A549 (cell line): ENCODE data around the gene PROK2.

Source experiments
- ESRRA ChIP-seq: fragments of 150-350 bp; IDR thresholded peaks from 2 replicates; pipeline ENCODE4 v1.6.1; 2014; ENCODE audit warnings: mild to moderate bottlenecking, low read length, borderline replicate concordance
- HDAC2 ChIP-seq: fragments of 200-600 bp; sonication (generic); IDR thresholded peaks from 2 replicates; pipeline ENCODE4 v1.6.1; 2016
- TF ChIP-seq, protein P1 (sequence below): fragments of 450-650 bp; IDR thresholded peaks from 2 replicates; pipeline ENCODE4 v1.6.1; 2014; ENCODE audit warnings: antibody characterized with exemption
- TF ChIP-seq, protein P2 (sequence below): fragments of >200 bp; sonication (Bioruptor Twin); formaldehyde crosslinking; IDR thresholded peaks from 3 replicates; pipeline ENCODE4 v1.5.1; 2016
- TF ChIP-seq, protein P3 (sequence below): fragments of 250-450 bp; sonication (Bioruptor Pico); IDR thresholded peaks from 2 replicates; pipeline ENCODE4 v1.5.0; 2021; ENCODE audit warnings: mild to moderate bottlenecking, moderate library complexity, borderline replicate concordance

DNA sequence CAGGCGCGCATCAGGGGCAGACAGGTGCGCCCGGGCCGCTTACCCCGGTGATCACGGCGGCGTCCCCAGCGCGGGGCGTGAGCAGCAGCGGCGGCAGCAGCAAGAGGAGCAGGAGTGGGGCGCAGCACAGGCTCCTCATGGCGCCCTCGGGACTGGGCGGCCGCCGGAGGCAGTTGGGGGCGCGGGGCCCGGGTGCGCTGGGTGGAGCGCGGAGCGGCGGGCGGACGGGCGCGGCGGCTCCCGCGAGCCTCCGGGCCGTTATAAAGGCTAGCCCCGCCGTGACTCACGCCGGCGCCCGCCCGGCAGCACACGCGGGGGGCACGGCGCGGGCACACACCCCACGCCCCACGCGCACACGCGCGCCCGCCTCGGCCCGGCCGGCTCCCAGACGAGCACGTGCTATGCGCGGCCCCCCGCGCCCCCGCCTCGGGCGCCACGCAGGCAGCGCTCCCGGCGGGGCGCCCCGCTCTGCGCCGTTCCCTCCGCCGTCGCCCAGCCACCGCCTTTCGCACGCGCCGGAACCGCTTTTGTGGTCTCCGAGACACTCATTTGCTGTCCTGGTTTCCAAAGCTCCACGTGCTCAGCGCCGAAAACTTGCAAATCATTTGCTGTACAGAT, at the start of gene PROK2:
- TF ChIP-seq, protein P1, sequence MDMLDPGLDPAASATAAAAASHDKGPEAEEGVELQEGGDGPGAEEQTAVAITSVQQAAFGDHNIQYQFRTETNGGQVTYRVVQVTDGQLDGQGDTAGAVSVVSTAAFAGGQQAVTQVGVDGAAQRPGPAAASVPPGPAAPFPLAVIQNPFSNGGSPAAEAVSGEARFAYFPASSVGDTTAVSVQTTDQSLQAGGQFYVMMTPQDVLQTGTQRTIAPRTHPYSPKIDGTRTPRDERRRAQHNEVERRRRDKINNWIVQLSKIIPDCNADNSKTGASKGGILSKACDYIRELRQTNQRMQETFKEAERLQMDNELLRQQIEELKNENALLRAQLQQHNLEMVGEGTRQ, result no peak
- TF ChIP-seq, protein P2, sequence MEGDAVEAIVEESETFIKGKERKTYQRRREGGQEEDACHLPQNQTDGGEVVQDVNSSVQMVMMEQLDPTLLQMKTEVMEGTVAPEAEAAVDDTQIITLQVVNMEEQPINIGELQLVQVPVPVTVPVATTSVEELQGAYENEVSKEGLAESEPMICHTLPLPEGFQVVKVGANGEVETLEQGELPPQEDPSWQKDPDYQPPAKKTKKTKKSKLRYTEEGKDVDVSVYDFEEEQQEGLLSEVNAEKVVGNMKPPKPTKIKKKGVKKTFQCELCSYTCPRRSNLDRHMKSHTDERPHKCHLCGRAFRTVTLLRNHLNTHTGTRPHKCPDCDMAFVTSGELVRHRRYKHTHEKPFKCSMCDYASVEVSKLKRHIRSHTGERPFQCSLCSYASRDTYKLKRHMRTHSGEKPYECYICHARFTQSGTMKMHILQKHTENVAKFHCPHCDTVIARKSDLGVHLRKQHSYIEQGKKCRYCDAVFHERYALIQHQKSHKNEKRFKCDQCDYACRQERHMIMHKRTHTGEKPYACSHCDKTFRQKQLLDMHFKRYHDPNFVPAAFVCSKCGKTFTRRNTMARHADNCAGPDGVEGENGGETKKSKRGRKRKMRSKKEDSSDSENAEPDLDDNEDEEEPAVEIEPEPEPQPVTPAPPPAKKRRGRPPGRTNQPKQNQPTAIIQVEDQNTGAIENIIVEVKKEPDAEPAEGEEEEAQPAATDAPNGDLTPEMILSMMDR, result no peak
- TF ChIP-seq, protein P3, sequence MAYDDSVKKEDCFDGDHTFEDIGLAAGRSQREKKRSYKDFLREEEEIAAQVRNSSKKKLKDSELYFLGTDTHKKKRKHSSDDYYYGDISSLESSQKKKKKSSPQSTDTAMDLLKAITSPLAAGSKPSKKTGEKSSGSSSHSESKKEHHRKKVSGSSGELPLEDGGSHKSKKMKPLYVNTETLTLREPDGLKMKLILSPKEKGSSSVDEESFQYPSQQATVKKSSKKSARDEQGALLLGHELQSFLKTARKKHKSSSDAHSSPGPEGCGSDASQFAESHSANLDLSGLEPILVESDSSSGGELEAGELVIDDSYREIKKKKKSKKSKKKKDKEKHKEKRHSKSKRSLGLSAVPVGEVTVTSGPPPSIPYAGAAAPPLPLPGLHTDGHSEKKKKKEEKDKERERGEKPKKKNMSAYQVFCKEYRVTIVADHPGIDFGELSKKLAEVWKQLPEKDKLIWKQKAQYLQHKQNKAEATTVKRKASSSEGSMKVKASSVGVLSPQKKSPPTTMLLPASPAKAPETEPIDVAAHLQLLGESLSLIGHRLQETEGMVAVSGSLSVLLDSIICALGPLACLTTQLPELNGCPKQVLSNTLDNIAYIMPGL, result no peak
- no peak for TF ChIP-seq ESRRA
- no peak for TF ChIP-seq HDAC2
